ENCODE results near the gene CRYAA.

CRYAA gene

GRCh38 chr21:43190544-43190943 is 21.7 kb downstream of the CRYAA start:
- no peak for DNase-seq (ENCODE audit: low read depth)
- no peak for TF ChIP-seq CTCF (IDR thresholded peaks at IDR 0.05; ENCODE audit: control insufficient read depth, extremely low read depth, insufficient read depth)
- no peak overlapping the region for H3K4me3 ChIP-seq (ENCODE audit: low read depth, low read length)

- no peak overlapping the region for H3K4me3 ChIP-seq (ENCODE audit: low read depth, low read length)
- DNase-seq (ENCODE audit: low read depth): no peak
- TF ChIP-seq CTCF (IDR thresholded peaks at IDR 0.05; ENCODE audit: control insufficient read depth, extremely low read depth, insufficient read depth): no peak
Observed at GRCh38 chr21:43190951-43191350, 22.1 kb downstream of the CRYAA start.

GRCh38 chr21:43191521-43191920 is 22.7 kb downstream of the CRYAA start:
- no peak for DNase-seq (ENCODE audit: low read depth)
- no peak overlapping the region for H3K4me3 ChIP-seq (ENCODE audit: low read depth, low read length)
- TF ChIP-seq CTCF (IDR thresholded peaks at IDR 0.05; ENCODE audit: control insufficient read depth, extremely low read depth, insufficient read depth): no peak

GRCh38 chr21:43191971-43192370 is 23.2 kb downstream of the CRYAA start:
- no peak overlapping the region for H3K4me3 ChIP-seq (ENCODE audit: low read depth, low read length)
- no peak for TF ChIP-seq CTCF (IDR thresholded peaks at IDR 0.05; ENCODE audit: control insufficient read depth, extremely low read depth, insufficient read depth)
- no peak for DNase-seq (ENCODE audit: low read depth)

- DNase-seq (ENCODE audit: low read depth): no peak
- no peak for TF ChIP-seq CTCF (IDR thresholded peaks at IDR 0.05; ENCODE audit: control insufficient read depth, extremely low read depth, insufficient read depth)
- H3K4me3 ChIP-seq (ENCODE audit: low read depth, low read length): no peak overlapping the region
Observed at GRCh38 chr21:43192501-43193081, 23.8 kb downstream of the CRYAA start.

- no peak overlapping the region for H3K4me3 ChIP-seq (ENCODE audit: low read depth, low read length)
- TF ChIP-seq CTCF (IDR thresholded peaks at IDR 0.05; ENCODE audit: control insufficient read depth, extremely low read depth, insufficient read depth): no peak
- no peak for DNase-seq (ENCODE audit: low read depth)
Observed at GRCh38 chr21:43193088-43193650, 24.4 kb downstream of the CRYAA start.

Data from LNCaP clone FGC (cell line).